ENCODE results near the gene KRT23.
"Not testable (repeated sequence)": the region's sequence is repeated elsewhere in the genome, so short reads cannot be mapped to it uniquely, and the experiment has no call there.

The KRT23 gene

GRCh38 chr17:40949418-40949817, 12.0 kb upstream of the KRT23 start:
- DNase-seq (ENCODE audit: low spot score), result no peak

DNA sequence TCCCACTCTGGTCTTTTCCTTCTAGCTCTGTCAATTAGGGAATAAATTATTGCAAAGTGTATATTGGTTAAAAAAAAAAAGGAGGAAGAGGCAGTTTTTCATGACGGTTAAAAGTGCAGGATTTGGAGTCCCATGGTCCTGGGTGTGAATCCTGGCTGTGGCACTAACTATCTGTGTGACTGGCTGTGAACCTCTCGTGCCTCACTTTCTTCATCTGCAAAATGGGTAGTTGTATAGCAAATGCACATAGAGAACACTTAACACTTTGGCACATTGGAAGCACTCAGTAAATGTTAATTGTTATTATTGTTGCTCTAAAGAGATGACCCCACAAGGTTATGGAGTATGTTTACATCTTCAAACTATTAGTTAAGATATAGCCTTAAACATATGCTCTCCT, 10.5 kb upstream of the KRT23 start:
- no peak for DNase-seq (ENCODE audit: low spot score)

DNA sequence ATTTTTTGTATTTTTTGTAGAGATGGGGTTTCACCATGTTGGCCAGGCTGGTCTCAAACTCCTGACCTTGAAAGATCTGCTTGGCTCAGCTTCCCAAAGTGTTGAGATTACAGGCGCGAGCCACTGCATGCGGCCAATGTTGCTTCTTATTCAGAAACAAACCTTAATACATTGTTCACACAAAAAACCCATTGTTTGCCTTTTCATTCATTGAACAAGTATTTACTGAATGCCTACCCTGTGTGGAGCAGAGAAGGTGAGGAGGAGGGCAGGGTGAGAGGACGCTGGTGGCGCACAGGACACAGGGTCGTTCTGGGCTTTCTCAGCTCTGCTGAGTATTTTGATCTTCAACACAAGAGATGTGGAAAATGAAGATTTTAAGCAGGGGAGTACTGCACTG, 8.0 kb upstream of the KRT23 start:
- no peak for DNase-seq (ENCODE audit: low spot score)

DNA sequence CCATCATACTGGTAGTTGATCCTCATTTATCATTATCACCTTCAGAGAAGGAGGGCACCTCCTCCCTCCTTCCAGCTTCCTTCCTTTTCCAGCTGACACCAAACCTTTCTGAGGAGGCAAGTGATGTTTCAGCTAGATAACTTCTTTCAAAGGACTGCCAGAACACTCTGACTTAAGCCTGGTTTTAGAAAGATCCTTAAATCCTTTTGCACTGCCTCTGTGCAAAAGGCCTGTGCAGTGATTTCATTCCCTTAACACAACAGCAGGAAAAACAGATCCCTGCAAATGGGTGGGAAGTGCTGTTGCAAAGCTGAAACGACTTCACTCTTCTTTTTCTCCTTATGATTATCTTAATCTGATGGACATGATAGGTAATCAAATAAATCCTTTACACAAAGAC, 7.1 kb upstream of the KRT23 start:
- no peak for DNase-seq (ENCODE audit: low spot score)

- DNase-seq (ENCODE audit: low spot score), result no peak
Observed at GRCh38 chr17:40942553-40942952, 5.1 kb upstream of the KRT23 start.

GRCh38 chr17:40940266-40940665, 2.8 kb upstream of the KRT23 start:
- DNase-seq (ENCODE audit: low spot score), result no peak

GRCh38 chr17:40938981-40939380, 1.5 kb upstream of the KRT23 start:
- no peak for DNase-seq (ENCODE audit: low spot score)

DNA sequence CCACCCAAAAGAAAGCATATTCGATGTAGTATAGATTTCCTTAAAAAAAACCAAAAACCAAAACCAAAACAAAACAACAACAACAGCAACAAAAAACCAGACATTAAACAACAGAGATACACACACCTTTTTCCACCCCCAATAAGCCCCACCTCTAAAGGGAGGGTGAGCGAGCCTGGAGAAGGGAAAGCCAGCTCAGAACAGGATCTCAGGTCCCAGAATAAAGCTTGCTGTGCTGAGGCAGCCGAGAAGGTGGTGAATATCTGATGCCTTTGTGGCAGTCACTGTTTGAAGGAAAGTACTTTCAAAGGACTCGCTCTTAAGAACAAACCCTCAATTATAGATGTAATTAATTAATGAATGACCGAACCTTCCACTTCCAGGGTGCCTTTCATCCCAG, 470 bp downstream of the KRT23 start:
- no peak for DNase-seq (ENCODE audit: low spot score)

- no peak for DNase-seq (ENCODE audit: low spot score)
Observed at GRCh38 chr17:40936437-40936971, 942 bp downstream of the KRT23 start.

DNA sequence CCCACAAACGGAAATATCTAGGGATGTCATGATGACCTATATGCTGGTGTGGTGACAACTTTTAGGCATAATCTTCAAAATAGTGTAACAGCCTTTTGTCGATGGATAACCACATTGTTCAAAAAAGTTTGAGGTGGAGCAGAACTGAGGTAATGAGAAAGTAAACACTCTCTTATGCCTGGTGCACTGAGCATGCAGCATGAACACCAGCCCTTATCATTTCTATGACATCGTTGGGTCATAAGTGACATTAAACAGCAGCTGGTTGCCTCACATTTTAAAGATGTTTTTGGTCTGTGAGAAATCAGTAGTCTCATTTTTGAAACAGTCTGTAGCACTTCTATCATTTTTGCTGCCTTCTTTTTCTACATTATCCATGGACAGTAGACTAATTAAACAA, 1.8 kb downstream of the KRT23 start:
- peak; percentile 21 for DNase-seq (ENCODE audit: low spot score)

DNA sequence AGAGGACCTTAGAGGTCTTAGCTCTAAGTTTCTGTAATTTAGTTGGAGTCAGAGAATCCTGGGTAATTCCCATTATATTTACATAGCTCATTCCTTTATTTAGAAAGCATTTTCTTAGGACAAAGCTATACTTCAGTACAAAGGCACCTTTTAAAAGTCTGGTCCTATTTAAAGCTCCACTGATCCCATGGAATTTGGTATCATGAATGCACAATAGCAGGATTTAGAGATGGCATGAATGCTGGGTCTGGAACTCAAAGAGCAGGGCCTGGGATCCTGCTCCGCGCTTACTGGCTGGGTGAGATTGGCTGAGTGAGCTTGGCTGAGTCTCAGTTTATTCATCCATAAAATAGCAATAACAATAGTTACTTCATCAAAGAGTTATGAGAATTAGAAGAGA, 4.8 kb downstream of the KRT23 start:
- no peak for DNase-seq (ENCODE audit: low spot score)

DNA sequence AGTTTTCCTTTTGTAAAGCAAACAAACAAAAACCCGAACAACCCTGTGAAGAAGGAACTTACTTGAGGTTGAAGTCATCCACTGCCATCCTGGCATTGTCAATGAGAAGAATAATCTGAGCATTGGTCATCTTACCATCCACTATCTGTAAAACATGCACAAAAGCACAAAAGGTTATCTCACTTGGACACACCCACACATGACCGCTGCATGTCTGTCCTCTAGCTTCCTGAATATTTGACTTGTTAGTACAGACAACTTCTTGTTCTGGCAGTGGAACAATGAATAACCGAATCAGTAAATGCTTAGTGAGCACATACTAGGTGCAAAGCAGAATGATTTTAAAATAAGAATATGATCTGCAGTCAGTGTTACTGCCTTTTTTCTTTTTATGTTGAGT, 6.1 kb downstream of the KRT23 start:
- DNase-seq (ENCODE audit: low spot score), result no peak

- DNase-seq (ENCODE audit: low spot score), result no peak
Observed at GRCh38 chr17:40926341-40926740, 11.1 kb downstream of the KRT23 start.

DNA sequence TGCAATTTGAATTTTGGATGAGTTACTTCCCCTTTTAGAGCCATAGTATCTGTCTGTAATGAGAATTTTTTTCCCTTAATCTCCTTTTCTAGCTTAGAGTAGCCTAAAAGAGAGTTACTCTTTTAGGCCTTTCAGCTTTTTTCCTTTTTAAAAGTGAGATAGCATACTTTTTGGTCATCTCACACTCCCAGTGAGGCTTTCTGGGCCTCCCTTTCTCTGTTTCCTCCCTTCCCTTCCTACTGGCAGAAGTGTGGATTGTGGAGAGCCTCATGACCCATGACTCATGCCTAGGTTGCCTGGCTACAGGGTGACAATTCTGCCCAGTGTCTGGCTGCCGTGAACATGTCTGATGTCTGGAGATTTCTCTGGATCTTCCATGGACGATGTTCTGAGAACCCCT, 15.2 kb downstream of the KRT23 start:
- peak; percentile 69 for DNase-seq (ENCODE audit: low spot score)

- no peak for DNase-seq (ENCODE audit: low spot score)
Observed at GRCh38 chr17:40921026-40921425, 16.4 kb downstream of the KRT23 start.

DNA sequence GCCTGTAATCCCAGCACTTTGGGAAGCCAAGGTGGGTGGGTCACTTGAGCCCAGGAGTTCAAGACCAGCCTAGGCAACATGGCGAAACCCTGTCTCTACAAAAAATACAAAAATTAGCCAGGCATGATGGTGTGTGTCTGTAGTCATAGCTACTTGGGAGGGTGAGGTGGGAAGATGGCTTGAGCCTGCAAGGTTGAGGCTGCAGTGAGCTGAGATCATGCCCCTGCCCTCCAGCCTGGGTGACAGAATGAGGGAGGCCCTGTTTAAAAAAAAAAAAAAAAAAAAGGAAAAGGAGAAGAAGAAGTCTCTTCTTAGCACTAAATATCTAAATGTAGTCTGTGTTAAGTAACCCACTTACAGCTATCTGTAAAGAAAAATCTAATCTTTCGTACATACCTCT, 20.3 kb downstream of the KRT23 start:
- DNase-seq (ENCODE audit: low spot score), result not testable (repeated sequence)

DNA sequence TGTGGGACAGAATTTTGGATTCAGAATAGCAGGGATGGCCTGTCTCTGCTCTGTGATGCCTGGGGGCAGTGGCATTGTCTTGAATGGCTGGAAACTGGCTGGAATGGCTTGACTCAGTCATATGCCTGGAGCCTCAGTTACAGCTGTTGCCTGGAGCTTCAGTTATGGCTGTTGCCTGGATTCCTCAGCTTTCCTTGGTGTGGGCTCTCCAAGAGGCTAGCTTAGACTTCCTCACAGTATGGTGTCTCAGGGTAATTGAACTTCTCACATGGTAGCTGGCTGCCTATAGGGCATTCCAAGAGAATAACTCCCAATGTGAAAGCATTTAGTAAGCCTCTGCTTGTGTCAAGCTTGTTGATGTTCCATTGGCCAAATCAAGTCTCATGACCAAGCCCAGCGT, 21.1 kb downstream of the KRT23 start:
- DNase-seq (ENCODE audit: low spot score), result no peak

DNA sequence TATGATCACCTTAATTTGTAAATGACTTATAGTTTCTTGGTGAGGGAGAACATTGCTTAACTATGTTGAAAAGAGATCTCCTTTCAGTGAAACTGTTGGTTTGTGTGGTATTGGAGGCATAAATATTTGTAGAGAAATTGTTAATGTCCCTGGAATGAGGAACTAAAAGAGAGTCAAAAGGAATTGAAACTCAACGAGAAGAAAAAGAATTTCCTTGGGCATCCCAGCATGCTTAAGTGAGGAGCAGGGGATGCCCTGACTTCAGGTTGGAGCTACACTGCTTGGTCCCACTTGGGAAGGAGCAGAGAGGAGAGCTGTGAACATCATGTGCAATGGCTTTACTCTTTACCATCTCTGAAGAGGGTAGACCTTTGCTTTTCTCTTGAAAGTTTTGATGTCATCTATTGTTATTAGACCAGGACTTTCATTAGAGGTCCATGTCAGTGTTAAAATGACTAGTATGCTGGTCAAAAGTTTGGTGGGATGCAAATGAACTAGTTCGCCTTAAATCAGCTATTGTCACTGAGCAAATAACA, 21.7 kb downstream of the KRT23 start:
- DNase-seq (ENCODE audit: low spot score), result peak; percentile 34

- DNase-seq (ENCODE audit: low spot score), result peak; percentile 73
Observed at GRCh38 chr17:40915199-40915661, 22.2 kb downstream of the KRT23 start.

- no peak for DNase-seq (ENCODE audit: low spot score)
Observed at GRCh38 chr17:40914075-40914855, 23.2 kb downstream of the KRT23 start.

- DNase-seq (ENCODE audit: low spot score), result no peak
Observed at GRCh38 chr17:40912486-40913210, 24.8 kb downstream of the KRT23 start.

DNA sequence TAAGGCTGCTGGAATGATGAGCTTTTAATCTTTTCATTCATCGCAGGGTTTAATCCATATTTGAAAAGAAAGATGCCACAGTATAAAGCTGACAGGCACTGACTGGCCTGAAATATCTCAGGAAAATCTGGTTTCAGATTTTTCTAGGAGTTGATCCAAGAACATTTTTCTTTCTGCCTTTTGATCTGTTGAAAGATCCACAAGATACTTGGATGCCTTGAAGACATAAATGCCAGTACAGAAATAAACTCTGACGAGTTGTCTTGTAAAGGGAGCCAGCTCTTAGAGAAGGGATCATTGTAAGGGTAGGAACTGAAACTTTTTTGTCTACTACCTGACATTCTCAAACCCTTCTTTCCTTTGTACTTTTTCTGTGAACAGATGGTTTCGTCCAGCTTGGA, 27.0 kb downstream of the KRT23 start:
- DNase-seq (ENCODE audit: low spot score), result peak; percentile 32

DNA sequence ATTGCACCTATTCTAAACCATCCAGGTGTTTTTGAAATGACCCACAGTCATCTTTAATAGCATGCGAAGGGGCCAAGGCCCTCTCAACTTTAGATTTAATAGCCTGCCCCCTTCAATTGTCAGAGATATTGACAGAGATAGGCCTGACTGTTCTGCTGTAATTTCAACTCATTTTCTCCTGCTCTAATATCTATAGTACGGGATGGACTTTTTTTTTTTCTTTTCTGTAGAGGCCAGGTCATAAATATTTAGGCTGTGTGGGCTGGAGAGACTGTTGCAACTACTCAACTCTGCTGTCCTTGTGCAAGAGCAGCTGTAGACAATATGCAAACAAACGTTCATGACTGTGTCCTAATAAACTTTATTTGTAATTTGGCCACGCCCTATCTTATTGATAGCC, 27.7 kb downstream of the KRT23 start:
- DNase-seq (ENCODE audit: low spot score), result no peak
